ENCODE data around the gene GRHL3.

- TF ChIP-seq CTCF (IDR thresholded peaks at IDR 0.05; ENCODE audit: low read length) (no peak), EZH2 (IDR thresholded peaks at IDR 0.05; ENCODE audit: borderline replicate concordance, low read length) (no peak)
These were observed 80.9 kb downstream of the GRHL3 start for GRCh38 chr1:24400065-24400464.

Measured in OCI-LY1 (cell line).